NCI-H774 (cell line): ENCODE measurements around the gene KSR2.

Source experiments
- DNase-seq: peaks from one replicate; lab custom pipeline; 2025; lab: John Stamatoyannopoulos, UW

KSR2 gene

DNA sequence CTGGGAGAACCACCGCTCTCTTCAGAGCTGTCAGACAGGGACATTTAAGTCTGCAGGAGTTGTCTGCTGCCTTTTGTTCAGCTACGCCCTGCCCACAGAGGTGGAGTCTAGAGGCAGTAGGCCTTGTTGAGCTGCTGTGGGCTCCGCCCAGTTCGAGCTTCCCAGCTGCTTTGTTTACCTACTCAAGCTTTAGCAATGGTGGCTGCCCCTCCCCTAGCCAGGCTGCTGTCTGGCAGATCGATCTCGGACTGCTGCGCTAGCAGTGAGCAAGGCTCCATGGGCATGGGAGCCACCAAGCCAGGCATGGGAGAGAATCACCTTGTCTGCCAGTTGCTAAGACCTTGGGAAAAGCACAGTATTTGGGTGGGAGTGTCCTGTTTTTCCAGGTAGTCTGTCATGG lies 340.1 kb downstream of the KSR2 start:
- peak; percentile 55 for DNase-seq

DNA sequence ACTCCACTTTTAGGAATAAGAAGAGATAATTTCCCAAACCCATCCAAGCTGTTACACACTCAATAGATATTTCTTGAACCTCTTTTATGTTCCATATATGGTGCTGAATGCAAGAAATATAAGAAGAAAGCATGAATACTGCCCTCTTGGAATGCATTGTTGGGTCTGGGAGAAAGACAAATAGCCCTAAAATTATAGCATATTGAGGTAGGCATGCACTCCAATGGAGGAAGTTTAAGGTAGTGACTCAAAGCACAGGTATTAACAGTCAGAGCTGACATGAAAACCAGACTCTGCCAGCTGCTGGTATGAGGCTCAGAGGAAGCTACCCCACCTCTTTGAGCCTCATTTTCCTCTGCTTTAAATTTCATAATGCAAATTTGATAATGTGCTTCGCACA lies 346.0 kb downstream of the KSR2 start:
- no peak for DNase-seq

DNA sequence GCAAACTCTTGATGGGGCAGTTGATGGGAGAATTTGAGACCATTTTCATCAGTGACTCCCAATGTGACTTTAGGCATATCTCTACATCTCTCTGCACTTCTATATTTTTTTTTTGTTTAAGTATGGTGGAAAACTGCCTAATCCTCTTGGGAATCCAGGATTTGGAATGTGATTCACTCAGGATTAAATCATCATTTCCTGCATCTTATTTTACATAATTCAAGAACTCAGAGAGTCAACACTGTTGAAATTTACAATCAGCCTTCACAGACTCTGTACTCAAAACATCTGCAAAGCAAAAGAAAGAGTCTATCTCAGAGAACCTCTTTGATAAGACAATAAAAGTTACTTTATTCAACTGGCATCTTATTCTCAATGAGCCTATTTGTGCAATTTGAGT lies 346.7 kb downstream of the KSR2 start:
- no peak for DNase-seq

DNA sequence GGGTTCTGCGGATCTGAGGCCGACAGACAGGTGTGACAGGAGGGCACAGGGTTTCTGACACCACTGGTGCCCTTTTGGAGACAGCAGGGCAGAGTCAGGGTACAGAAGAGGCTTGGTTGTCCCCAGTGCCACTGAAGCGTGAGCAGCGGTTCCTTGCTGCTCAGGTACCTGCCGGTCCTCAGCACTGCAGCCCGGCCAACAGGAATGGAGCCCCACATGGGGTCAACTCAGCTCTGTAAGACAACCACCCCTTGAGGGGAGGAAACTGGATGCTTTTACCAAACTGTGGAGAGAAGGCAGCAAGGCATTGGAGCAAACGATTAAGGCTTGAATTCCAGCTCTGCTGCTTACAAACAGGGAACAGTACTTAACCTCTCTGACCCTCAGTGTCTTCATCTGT lies 361.0 kb downstream of the KSR2 start:
- no peak for DNase-seq

DNA sequence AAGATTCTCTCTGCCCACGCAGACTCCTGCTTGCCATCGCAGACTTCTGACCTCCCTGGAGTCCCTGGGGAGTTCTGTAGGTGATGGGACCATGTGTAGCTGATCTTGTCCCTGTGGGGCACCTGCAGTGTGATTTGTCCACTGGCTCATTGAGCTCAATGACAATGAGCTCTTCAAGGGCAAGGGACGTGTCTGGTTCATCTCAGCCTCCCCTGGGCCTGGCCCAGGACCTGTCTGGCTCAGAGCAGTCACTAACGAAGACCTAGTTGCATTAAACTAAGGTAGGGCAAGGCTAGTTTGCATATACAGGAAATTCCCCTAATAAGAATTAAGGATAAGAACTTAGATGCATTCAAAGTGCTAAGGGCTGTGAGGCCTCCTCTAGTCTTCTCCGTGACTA lies 361.8 kb downstream of the KSR2 start:
- DNase-seq, result no peak

DNA sequence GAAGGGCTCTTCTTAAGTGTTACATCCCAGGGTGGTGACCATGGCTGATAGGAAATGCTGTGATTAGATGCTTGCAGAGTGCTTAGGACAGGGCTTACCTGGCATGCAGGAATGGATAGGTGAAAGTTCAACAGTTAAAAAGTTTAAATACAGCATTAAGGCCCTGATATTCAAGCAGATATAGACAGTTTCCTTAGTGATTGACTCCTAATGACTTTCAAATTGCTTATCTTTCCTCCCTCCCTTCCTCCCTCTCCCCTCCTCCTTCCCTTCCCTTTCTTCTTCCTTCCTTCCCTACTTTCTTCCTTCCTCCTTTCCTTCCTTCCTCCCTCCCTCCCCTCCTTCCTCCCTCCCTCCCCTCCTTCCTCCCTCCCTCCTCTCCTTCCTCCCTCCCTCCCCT lies 362.8 kb downstream of the KSR2 start:
- DNase-seq, result no peak

DNA sequence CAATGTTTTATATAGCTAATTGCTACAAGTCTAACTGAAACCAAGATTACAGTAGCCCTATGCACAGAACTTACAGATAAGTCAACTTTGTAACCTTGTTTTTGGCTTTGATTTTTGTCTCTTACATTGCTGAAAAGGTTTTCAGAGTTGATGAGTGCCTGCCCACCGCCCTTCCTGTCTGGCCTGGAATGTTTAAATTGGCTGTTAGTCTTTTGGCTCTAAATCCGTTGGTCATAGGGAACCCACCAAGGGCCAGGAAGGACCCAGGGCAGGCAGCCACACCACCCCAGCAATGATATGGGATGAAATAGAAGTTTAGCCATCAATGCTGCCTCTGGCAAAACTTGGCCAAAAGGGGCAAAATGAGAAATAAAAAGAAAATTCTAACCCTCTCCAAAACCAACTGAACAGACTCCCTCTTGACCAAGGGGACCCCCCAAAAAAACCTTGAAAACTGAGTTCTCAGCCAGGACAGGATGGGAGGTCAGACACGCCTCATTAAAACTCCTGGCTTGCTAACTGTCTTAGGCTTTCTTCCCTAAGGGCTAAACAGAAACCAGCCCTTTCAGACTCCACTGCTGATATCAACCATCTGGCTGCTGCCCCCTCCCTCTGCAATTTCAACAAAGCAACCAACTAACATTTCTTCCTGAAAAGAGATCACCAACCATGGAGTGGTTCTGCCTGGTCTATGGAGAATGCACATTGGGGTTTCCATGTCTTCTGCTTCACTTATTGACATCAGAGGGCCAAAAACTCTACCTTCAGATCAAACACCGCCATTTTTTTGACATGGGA lies 365.3 kb downstream of the KSR2 start:
- DNase-seq, result no peak

DNA sequence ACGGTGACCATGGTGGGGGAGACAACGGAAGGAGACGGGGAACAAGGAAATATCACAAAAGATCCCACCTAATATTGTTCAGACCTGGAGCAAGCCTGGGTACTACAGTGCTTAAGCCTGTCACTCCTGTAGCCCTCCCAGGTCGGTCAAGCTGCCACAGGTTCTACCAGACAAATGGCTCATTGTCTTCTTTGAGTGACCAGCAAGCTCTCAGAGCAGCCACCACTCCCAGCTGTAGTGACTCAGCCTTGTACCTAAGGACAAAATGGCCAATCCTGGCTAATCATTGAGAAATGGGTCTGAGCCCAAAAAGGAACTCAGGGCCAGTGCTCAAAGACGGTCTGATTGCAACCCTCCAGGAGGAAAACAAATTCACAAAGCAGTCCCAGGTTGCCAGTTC lies 368.9 kb downstream of the KSR2 start:
- no peak for DNase-seq

DNA sequence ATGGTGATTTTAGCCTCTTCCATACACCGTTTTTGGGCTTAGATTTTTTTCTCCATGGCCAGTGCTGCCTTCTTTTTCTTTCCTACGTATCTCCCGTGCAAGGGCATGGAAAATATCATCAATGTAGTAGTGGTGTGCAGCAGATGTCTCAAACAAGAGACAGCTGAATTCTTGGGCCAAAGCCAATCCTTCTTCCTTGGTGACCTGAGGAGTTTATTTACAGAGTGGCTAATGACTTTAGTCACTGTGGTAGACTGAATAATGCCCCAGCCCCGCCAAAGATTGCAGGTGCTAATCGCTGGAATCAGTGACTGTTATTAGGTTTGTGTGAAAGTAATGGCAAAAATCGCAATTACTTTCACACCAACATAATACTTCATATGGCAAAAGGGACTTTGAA lies 371.8 kb downstream of the KSR2 start:
- peak; percentile 68 for DNase-seq

DNA sequence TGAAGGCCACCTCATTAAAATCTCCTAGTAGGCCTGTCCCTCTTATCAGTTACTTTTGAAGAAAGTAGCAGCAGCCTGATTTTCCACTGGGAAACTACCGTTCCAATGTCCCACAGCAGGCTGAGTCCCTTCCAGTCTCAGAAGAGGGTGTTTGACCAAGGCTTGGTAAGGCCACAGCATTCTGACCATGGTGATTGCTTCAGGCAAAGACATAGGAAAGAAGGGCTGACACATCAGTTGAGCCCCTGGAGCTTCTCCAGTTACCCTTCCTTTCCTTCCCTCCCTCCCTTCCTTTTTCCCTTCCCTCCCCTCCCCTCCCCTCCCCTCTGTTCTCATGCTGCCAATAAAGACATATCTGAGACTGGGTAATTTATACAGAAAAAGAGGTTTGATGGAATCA lies 373.0 kb downstream of the KSR2 start:
- DNase-seq, result no peak

DNA sequence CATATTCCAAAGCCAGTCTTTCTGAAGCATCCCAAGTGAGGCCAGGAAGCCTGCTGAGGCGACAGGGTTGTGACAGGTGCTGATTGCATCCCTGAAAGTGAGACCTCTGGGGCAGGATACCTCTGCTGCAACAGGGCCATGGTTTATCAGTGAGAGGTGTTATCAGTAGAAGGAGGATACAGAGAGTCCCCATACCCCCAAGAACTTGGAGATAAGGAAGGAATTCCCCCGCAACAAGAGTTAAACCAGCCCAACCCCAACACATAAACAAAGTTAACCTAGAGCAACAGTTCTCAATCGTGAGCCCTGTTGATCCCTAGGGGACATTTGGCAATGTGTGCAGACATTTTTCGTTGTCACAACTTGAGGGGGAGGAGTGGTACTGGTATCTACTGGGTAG lies 374.3 kb downstream of the KSR2 start:
- DNase-seq, result no peak

DNA sequence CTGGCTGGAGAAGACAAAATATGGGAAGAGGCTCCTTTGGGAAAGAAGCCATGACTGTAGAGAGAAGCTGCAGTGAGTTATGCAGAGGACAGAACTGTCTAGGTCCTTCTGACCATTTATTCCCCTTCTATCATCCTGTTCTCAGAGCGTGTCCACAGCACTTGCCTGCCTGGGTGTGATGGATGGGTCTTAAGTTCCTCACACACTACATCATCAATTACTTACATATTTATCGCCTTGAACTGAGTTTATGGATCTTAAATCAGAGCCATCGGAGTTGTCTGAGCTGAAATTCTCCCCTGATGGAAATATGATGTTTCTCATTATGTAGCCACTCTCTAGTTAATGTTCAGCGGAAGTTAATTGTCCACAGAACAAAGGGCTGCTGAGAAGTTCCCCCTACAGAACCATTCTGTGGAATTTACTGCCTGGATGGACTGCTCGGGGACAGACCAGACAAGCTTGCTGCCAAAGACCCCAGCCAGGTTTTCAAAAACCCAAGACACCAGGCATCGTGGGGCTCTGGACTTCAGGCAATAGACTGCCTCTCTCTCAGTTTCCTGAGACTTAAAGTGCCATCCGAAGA lies 374.9 kb downstream of the KSR2 start:
- DNase-seq, result no peak

DNA sequence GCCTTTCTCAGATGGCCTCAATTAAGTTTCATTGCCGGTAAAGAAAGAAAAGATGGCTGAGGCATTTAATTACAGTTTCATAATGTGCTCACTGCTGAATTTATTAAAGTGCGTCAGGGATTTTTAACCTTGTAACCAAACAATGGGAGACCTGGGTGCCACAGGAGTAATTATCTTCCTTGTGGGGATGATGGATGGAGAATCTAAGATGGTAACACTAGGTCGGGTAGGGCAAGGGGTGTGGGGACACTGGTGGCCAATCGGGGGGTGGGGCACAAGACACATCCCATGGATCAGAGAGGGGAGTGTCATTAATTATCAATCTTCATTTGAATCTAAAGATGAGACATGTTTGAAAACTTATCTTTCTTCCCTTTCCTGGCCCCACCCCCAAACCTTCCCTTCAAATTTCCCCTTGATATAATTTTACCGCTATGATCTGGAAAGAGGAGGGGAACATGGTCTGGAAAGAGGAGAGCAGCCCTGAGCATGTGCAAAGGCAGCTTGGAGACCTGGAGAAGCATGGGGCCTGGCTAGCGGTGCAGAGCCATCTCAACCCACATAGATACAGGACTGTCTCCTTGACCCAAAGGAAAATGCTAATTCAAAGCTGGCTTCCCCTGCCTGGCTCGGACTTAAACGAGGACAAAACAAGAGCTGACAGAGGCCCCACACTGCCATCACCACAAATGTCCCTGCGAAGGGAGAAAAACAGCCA lies 376.0 kb downstream of the KSR2 start:
- DNase-seq, result no peak

DNA sequence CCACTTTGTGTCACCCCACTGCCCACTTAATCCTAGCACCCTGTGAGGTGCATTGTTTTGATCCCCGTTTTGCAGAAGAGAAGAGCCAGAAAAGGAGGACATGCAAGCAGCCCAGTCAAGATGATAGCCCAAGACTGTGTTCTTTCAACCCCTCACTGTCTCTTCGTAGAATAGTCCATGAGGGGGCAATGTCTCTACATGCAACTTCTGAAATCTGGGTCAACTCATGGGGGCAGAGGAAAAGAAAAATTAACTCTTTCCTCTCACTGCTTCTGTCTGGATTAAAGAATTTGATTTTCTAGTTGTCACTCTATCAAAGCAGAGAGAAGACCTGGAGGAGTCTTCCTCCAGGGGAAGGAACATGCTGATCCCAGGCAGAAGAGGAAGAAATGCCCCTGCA lies 377.8 kb downstream of the KSR2 start:
- DNase-seq, result no peak

DNA sequence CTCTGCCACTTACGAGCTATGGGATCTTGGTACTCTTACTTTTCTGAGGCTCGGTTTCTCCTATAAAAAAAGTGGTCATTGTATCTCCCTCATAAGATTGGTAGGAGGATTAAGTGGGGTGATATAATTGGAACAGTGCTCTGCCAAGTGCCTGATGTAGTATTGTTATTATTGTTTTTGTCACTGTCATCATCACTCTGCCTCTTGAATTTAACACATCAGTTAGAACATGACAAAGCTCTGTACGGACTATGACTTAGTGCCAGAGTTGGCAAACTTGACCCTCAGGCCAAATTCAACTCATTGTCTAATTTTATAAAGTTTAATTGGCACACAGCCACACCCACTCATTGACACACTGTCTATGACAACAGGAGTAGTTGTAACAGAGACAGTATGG lies 378.4 kb downstream of the KSR2 start:
- DNase-seq, result no peak

DNA sequence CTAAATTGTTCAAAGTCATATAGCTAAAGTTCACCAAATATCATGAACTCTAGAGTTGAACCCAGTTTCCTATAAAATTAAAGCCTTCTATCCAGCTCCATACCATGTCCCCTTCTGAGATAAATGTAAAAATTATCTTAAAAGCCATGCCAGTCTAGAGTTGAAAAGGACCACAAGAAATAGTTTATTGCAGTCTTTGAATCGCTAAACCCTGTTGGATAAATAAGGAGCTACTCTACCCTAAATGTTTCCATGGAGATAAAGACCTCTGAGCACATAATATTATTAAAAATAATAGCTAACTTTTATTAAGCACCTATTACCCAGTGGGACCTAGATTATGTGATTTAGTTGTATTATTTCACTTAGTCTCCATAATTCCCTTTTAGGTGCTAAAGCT lies 379.8 kb downstream of the KSR2 start:
- no peak for DNase-seq

DNA sequence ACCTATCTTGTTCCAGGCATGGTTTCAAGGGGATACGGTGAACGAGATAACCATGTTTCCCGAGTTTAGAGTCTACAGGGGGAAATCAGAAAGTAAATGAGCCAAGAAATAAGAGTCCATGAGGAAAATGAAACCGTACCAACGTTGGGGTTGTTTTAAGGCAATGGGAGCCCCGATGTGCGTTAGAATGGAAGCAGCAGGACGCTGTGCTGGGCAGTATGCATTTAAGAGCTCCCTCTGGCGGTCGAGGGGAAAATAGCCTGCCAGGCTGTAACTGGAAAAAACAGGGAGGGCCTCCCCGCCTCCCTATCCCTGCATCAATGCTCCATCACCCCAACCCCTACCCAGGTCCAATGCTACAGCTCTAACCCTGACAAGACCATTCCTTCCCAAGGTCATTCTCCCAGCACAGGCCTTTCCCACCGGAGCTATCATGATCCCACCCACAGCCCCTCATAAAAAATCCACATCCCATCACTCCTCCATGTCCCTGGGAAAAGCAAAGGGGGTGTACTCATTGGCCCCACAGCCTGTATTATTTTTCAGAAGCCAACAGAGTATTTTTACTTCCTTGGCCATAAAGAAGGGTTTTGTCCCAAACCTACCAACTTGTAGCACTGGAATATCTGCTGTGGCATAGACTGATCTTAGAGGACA lies 381.0 kb downstream of the KSR2 start:
- peak; percentile 65 for DNase-seq

DNA sequence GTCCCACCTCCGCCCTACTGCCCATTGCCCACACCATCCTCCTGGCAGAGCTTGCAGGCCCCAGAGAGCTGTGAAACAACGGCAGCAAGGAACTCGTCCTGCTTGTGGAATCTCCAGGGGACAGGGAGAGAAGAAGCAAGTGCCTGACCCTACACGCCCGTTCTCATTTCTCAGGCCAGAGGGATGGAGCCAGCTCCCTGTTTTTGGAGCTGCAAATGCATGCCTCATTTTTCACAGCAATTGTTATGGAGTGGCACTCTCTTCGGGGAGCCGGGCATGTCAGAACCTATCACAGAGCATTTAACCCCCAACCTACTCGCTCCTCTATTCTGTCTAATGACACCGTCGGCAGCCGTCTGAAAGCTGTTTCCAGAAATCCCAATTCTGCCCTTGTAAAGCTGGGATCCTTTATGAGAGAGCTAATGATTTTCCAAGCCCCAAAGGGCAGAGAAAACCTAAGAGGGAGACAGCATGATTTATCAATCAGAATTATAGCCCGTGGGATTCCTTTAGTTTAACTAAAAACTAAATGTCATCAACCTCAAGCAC lies 385.0 kb downstream of the KSR2 start:
- no peak for DNase-seq

DNA sequence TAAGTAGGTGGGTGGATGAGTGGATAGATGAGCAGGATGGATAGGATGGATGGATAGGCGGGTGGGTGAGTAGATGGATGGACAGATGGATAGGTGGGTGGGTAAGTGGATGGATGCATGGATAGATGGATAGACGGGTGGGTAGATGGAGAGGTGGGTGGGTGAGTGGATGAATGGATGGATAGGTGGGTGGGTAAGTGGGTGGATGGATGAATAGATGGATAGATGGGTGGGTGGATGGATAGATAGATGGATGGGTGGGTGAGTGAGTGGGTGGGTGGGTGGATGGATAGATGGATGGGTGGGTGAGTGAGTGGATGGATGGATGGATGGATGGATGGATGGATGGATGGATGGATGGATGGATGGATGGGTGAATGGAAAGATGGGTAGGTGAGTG lies 385.7 kb downstream of the KSR2 start:
- DNase-seq, result no peak

DNA sequence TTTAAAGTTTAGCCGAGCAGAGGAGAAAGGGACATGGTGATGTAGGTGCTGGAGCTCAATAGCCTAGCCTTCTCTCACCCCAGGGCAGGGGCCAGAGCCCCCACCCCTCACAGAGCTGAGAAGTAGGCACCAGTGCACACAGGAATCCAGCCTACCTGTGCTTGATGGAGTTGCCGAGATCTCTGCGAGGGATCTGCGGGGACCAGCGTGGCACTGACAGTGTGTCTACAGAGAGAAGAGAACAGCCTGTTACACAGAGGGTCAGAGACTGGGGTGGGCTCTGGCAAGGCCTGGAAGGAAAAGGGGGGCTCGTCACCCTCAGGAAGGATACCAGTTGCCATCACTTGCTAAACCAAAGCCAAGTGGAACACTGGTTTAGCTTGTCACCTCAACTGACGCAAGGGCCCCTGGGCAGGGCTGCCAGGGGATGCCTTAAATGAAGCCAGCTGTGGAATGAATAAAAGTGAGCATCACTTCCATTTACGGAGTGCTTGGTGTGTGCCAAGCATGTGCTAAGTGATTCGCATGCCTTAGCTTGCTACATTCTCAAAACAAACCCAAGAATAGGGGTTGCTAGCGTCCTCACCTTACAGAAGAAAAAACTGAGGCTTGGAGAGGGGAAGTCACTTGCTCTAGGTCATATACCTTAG lies 386.5 kb downstream of the KSR2 start:
- no peak for DNase-seq

DNA sequence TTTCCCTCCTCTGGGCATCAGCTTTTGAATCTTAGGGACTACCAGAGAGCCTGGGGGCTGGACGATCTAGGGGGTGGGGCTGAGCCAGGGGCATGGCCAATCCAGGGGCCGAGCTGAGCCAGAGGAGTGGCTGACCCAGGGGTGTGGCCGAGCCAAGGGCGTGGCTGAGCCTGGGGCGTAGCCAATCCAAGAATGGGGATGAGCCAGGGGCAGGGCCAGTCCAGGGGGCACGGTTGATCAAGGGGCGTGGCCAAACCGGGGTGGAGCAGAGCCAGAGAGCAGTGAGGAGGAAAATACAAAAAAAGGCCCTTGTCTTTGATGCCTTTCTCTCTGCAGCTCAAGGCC lies 388.1 kb downstream of the KSR2 start:
- DNase-seq, result no peak

DNA sequence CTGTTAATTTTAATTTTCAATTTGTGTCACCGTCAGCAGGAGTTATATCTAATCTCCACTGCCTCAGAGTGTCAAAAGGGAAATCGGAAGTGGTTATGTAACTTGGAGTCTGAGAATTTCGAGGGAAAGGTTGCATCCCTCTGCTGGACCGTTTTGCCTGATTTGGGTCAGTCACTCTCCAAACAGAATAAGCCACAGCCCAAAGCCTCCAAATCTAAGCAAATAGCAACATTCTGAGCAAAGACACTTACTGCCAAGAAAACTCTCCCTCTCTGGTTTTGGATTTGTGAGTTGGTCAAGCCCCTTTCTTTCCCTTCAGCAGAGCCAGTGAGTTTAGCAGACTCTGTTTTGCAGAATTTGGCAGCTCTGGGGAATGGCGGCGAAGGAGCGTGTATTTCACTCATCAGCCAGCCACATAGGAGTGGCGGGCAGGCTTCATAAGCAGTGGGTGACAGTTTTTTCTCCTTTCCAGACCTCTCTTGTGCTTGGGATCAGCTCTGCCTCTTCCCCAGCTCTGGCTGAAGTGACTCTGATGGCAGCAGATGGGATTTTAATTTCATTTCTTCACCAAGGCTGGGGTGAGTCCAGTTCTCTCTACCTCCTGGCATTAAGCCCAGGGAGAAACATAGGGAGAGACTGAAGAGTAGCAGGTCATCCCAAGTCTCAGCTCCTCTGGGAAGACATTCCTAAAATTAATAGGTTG lies 388.6 kb downstream of the KSR2 start:
- no peak for DNase-seq
